NCI-H2196 treated with DMSO at 0.1 percent for 48 hours (cell line): ENCODE measurements around the gene FBP1.
A peak's percentile ranks its signal among the peaks of the same experiment; 100 is the strongest.
"Not testable (repeated sequence)": the region's sequence is repeated elsewhere in the genome, so short reads cannot be mapped to it uniquely, and the experiment has no call there.

ENCODE experiments used
- DNase-seq: peaks from one replicate; lab custom pipeline; 2025; ENCODE audit not compliant: unreplicated experiment; lab: John Stamatoyannopoulos, UW

Gene FBP1

DNA sequence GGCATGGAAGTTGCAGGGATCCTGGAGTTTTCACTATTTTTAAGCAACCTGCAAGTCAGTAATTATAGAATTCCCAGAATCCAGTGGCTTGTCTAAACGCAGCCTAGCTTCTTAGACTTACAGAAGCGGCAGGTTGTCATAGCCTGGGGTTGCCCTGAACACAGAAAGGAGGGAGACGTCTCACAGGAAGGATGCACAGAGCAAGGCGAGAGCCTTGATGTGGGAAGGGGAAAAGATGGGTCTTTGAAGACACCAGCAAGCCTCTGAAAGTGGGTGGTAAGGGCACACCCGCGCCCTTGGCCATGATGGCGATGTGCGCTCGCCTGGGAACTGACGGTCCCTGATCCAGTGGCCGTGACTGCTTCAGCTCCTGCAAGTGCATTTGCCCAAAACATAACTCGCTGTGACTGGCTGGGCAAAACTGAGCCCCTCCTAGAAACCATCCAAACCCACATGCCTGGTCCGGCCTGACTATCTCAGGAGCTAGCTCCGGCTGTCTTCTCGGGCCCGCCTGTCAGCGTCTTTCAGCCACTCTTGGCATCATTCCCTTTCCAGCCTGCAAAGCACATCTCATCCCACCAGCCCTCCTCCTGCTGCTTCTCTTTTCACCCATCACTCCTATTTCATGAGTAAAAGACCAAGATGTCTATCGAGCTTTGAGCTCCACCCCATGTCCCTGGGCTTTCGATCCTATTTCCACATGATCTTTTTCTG lies 17.1 kb downstream of the FBP1 start:
- no peak for DNase-seq

DNA sequence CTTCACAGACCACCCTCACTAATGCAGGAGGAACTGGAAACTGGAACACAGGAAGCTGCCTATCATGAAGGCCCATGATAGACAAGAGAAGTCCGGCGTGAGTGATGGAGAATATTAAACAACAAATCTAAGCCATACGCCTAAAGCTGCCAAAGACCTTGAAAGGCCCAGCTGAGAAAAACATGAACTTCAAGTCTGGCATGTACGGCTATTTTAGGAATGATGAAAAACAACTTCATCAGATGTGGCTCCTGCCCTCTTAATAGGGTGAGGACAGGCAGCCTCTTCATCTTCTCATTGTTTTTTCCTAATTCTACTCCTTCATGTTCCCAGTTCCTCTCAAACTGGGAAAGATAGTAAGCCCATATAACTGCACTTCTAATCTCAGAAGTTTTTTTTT lies 20.3 kb downstream of the FBP1 start:
- no peak for DNase-seq

DNA sequence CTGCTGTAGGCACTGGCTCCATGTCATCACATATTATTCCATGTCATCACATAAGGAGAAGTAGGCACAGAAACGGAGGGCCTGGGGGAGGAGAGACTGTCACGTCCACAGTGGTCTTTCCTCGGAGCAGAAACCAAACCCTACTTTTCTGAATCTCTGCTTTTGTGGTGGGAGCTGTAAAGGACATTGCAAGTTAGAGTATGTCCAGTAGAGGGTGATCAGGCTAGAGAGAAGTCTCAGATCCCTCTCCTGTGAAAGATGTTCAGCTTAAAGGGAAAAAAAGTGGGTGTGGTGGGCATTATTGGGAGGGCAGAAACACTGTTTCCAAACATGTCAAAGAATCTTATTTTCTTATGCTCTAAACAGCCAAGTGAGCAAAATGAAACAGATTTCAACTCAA lies 26.3 kb downstream of the FBP1 start:
- DNase-seq, result no peak

DNA sequence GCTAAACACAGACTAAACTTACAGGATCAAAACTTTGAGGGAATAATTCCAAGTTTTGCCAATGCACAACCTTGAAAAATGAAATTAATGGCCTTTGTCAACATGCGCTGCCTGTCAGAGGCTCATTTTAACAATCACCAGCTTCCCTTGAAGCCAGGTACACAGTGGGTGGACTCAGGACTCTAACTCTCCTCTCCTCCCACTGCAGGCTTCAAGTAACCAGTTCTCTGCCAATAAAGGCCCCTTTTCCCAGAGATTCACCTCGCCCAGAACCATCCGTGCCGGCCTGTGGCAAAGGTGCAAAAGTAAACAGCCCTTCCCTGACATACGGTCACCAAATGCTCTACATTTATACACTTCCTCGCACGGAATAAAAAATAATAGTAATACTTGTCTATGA lies 27.2 kb downstream of the FBP1 start:
- DNase-seq, result no peak

GRCh38 chr9:94611638-94612068 lies 27.7 kb downstream of the FBP1 start:
- DNase-seq, result no peak

- DNase-seq, result no peak
Measured at GRCh38 chr9:94610181-94610606, 29.1 kb downstream of the FBP1 start.

DNA sequence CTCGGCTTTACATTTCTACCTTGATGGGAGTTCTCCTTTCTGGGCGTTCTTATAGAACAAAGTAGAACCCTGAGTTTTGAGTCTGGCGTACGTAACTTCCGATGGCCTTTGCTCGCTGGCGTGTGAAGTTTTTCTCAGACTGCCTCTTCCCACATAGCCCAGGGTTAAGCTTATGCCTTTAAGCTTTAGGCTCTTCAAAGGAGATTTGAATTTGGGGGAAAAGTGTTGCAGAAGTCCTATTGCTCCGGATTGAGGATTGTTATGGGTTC lies 32.0 kb downstream of the FBP1 start:
- no peak for DNase-seq

- DNase-seq, result no peak
Measured at GRCh38 chr9:94606646-94607422, 32.5 kb downstream of the FBP1 start.

- peak; percentile 48 for DNase-seq
Measured at GRCh38 chr9:94603259-94604160, 35.8 kb downstream of the FBP1 start.

DNA sequence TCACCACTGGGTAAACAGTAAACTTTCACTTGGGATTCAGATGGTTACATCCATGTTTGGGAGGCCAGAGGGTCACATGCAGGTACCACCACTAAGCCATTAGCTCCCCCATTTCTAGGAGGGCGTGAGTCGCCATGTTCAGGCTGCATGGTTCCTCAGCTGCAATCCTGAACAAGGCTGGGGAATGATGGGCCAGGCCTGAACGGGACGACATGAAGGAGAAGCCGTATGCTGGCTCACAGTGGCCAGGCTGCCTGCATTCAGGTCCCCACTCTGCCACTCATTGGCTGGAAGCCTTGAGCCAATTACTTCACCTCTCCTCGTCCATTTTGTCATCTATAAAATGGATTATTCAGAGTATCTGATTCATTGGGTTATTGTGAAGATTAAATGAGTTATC lies 36.7 kb downstream of the FBP1 start:
- DNase-seq, result no peak

GRCh38 chr9:94600715-94601114 lies 38.6 kb downstream of the FBP1 start:
- DNase-seq, result no peak

DNA sequence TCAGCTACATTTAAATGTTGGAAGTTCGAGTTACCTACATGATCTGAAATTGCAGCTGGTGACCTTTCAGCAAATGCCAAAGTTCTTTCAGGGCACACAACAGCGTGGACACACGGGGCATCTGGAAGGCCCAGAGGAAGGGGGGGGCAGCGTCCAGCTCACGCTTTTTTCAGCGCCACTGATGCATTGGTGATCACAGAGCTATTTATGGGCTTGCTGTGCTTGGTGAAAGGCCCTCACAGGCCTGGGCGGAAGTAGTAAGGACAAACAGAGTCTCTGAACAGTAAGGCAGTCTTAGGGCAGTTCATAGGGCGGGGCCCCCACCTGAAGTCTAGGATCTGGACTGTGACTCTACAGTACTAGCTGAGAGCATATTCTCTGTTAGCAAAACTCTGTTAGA lies 39.1 kb downstream of the FBP1 start:
- DNase-seq, result no peak

- DNase-seq, result no peak
Measured at GRCh38 chr9:94599102-94599501, 40.2 kb downstream of the FBP1 start.

GRCh38 chr9:94593459-94594345 lies 45.6 kb downstream of the FBP1 start, which contains the start of gene FBP2:
Gene FBP2 (minus strand): TSS chr9:94593824. CDS start chr9:94593726, 98 bp downstream.
- no peak for DNase-seq

DNA sequence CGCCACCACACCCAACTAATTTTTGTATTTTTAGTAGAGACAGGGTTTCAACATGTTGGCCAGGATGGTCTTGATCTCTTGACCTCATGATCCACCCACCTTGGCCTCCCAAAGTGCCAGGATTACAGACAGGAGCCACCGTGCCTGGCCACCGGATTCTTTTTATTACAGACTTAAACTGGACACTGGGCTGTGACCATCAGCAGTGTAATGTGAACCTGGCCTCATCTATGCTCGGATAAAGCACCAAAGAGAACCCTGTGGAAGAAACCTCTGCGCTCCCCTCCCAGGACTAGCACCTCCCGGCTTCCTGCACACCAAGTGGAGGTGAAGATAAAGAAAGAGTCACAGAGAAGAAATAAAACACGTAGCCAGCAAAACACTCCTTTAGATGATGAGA lies 46.6 kb downstream of the FBP1 start:
- DNase-seq, result not testable (repeated sequence)

DNA sequence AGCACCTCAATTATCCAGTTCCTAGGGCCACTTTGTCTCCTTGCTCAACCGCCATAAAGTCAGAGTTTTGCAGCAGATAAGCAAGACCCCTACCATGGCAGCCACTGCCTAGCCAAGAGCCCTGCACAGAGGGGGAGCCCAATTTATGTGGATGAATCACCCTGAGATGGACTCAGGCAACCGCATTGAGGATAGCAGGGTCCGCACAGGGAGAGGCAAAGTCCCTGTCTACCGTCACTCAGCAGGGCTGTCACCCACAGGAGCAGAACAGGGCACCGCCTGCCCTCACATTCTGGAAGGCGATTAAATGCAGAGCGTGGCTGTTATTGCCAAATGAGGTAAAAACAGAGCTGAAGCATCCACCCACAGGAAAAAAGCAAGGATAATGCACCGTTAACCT lies 47.4 kb downstream of the FBP1 start:
- DNase-seq, result no peak

DNA sequence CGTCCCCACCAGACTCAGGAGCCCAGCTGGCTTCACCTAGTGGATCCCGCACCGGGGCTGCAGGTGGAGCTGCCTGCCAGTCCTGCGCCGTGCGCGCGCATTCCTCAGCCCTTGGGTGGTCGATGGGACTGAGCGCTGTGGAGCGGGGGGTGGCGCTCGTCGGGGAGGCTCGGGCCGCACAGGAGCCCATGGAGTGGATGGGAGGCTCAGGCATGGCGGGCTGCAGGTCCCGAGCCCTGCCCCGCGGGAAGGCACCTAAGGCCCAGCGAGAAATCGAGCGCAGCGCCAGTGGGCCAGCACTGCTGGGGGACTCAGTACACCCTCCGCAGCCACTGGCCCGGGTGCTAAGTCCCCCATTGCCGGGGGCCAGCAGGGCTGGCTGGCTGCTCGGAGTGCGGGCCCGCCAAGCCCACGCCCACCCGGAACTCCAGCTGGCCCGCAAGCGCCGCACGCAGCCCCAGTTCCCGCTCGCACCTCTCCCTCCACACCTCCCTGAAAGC lies 48.2 kb downstream of the FBP1 start:
- DNase-seq, result not testable (repeated sequence)

DNA sequence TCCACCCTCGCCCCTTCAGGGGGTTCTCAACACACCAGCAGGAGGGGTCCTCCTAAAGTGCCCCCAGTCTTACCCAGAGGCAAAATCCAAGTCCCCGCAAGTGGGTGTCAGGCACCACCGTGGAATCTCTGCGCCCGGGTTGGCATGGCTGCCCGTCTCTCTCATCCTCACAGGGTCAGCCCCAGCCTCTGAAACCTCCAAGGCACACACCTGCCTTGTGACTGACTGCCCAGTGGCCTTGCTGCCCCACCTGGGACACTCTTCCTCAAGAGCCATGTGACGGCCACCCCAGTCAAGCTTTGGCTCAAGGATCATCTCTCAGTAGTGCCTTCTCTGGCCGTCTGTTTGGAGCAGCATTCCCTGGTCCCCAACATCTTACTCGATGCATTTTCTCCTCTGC lies 50.6 kb downstream of the FBP1 start:
- DNase-seq, result no peak

DNA sequence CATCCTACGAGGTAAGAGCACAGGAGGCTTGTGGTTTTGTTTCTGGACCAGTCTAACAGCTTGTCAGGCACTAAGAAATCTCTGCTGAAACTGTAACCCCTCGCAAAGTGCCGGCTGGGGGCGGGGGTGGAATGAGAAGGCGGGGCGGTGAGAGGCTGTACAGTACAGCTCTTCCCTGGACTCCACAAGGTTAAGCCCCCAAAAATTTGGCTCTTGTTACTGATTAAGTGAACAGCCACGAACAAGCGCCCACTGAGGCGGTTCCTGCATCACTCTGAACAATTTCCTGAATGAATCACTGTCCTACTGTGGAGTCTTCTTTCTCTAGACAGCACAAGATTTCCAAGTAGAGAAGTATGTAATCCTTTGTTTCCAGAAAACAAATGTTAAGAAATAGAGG lies 52.5 kb downstream of the FBP1 start:
- DNase-seq, result no peak

- DNase-seq, result no peak
Measured at GRCh38 chr9:94586316-94586715, 53.0 kb downstream of the FBP1 start.
